VCaP (cell line): Measurements from ENCODE around the gene FOS.
"Not testable (repeated sequence)": the region's sequence is repeated elsewhere in the genome, so short reads cannot be mapped to it uniquely, and the experiment has no call there.

Experiments used
- H3K27ac ChIP-seq: fragments of 450-650 bp; 2 replicates; pipeline ENCODE4 v1.5.1; 2017
- CTCF ChIP-seq: fragments of 450-650 bp; conservative IDR thresholded peaks from 2 replicates; pipeline ENCODE4 v1.5.1; 2017; ENCODE audit warnings: mild to moderate bottlenecking, moderate library complexity

Gene FOS

GRCh38 chr14:75298187-75298965 lies 19.7 kb downstream of the FOS start:
- TF ChIP-seq CTCF = no peak
- no peak overlapping the region for H3K27ac ChIP-seq

DNA sequence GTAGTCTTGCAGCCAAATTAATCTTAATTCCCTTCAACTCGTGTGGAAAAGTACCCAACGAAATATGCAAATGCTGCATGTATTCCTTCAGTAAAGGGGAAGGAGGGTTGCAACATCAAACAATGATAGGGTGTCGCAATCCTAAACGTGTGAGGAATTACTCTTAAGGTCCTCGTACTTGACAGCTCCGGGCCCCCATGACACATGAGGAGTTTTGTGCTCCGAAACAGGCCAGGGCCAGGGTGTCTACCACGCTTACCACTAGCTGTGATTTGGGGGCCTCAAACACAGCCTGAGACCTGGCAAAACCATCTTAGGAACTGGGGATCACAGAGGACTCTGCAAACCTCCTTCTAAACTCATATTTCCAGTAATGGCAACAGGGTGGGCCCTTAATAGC lies 20.4 kb downstream of the FOS start:
- no peak overlapping the region for H3K27ac ChIP-seq
- no peak for TF ChIP-seq CTCF

GRCh38 chr14:75299576-75299975 lies 20.9 kb downstream of the FOS start:
- H3K27ac ChIP-seq = no peak overlapping the region

GRCh38 chr14:75301666-75302325 lies 23.2 kb downstream of the FOS start:
- H3K27ac ChIP-seq = no peak overlapping the region
- TF ChIP-seq CTCF = no peak

More at GRCh38 chr14:75299576-75299975, 20.9 kb downstream of the FOS start:
- TF ChIP-seq CTCF = no peak

DNA sequence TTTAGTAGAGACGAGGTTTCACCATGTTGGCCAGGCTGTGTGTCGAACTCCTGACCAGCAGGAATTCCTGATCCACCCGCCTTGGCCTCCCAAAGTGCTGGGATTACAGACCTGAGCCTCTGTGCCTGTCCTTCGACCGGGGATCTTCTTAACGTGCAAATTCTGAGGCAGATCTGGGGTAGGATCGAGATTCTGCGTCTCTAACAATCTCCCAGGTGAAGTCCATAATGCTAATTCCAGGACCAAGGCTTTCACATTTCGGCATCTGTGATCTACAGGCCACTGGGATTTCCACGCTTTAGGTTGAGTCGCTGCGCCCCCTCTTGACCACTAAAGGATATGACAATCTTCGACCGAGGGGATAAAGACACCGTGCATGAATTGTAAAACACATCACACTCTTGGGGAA lies 24.8 kb downstream of the FOS start:
- H3K27ac ChIP-seq = no peak overlapping the region
- peak; percentile 84 for TF ChIP-seq CTCF

DNA sequence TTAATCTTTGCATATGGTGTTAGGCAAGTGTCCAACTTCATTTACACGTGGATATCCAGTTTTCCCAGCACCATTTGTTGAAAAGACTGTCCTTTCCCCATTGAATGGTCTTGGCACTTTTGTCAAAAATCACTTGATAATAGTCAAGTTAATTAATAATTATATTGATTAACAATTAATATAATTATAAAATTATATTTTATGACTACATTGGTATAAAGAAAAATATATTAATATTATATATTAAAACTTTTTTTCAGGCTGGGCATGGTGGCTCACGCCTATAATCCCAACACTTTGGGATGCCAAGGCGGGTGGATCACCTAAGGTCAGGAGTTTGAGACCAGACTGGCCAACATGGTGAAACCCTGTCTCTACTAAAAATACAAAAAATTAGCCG lies 27.8 kb downstream of the FOS start:
- H3K27ac ChIP-seq = not testable (repeated sequence)

GRCh38 chr14:75306927-75307699 lies 28.5 kb downstream of the FOS start:
- TF ChIP-seq CTCF = peak; percentile 80
- no peak overlapping the region; the same call in 1 of the 2 replicates for H3K27ac ChIP-seq
